HFF-Myc (cell line): ENCODE data around the gene AK2.
"Not testable (repeated sequence)": the region's sequence is repeated elsewhere in the genome, so short reads cannot be mapped to it uniquely, and the experiment has no call there.

Source experiments
- DNase-seq: peaks from one replicate; pipeline ENCODE4 v3.0.0-alpha.2; 2011; ENCODE audit warnings: low read depth; ENCODE audit errors: extremely low read depth
- H3K4me3 ChIP-seq: replicated peaks from 2 replicates; pipeline ENCODE4 v1.5.1; 2011; ENCODE audit warnings: low read depth, mild to moderate bottlenecking, control low read depth, low read length
- CTCF ChIP-seq: IDR thresholded peaks from 2 replicates; pipeline ENCODE4 v1.5.1; 2012; ENCODE audit warnings: mild to moderate bottlenecking, low read depth, low read length, control low read depth; ENCODE audit errors: missing control alignments

The AK2 gene

GRCh38 chr1:33000427-33001026, 36.2 kb downstream of the AK2 start:
- DNase-seq = no peak
- H3K4me3 ChIP-seq = no peak overlapping the region
- no peak for TF ChIP-seq CTCF

GRCh38 chr1:32998997-32999396, 37.7 kb downstream of the AK2 start:
- H3K4me3 ChIP-seq = no peak overlapping the region
- DNase-seq = no peak
- no peak for TF ChIP-seq CTCF

- H3K4me3 ChIP-seq = no peak overlapping the region
- DNase-seq = no peak
- TF ChIP-seq CTCF = no peak
These were observed 38.6 kb downstream of the AK2 start for GRCh38 chr1:32998064-32998463.

- no peak for TF ChIP-seq CTCF
- no peak overlapping the region for H3K4me3 ChIP-seq
- no peak for DNase-seq
These were observed 39.2 kb downstream of the AK2 start for GRCh38 chr1:32997381-32997891.

GRCh38 chr1:32993324-32993636, 43.4 kb downstream of the AK2 start:
- DNase-seq = not testable (repeated sequence)

GRCh38 chr1:32992489-32993323, 44.0 kb downstream of the AK2 start:
- peak; percentile 69 for DNase-seq
- no peak for TF ChIP-seq CTCF
- H3K4me3 ChIP-seq = no peak overlapping the region

More at GRCh38 chr1:32993324-32993636, 43.4 kb downstream of the AK2 start:
- not testable (repeated sequence) for H3K4me3 ChIP-seq

GRCh38 chr1:32991819-32992488, 44.7 kb downstream of the AK2 start:
- H3K4me3 ChIP-seq = no peak overlapping the region
- TF ChIP-seq CTCF = no peak

More at GRCh38 chr1:32991819-32992488, 44.7 kb downstream of the AK2 start:
- no peak for DNase-seq
